HG03139 (cell line): Measurements from ENCODE around the gene ZGPAT.
"Not testable (repeated sequence)": the region's sequence is repeated elsewhere in the genome, so short reads cannot be mapped to it uniquely, and the experiment has no call there.

Experiments
- ATAC-seq: cut with Tn5 transposase; IDR thresholded peaks from one replicate; pipeline ENCODE4 v1.9.1; 2021; ENCODE audit not compliant: unreplicated experiment

Gene ZGPAT

GRCh38 chr20:63707558-63708300, at the start of gene ZGPAT, which contains the start of gene ARFRP1:
Gene ZGPAT (plus strand): TSS chr20:63708039. CDS start chr20:63708581, 542 bp downstream.
Gene ARFRP1 (minus strand): TSS chr20:63707976. CDS start chr20:63707091, 885 bp downstream.
- peak; percentile 64 for ATAC-seq

GRCh38 chr20:63658749-63659187, 49.1 kb upstream of the ZGPAT start:
- ATAC-seq, result peak; percentile 16

- ATAC-seq, result no peak
Measured at GRCh38 chr20:63659370-63659769, 48.5 kb upstream of the ZGPAT start.

- not testable (repeated sequence) for ATAC-seq
Measured at GRCh38 chr20:63660174-63660573, 47.7 kb upstream of the ZGPAT start.

- ATAC-seq, result no peak
Measured at GRCh38 chr20:63660622-63661021, 47.2 kb upstream of the ZGPAT start.

- no peak for ATAC-seq
Measured at GRCh38 chr20:63661108-63661507, 46.7 kb upstream of the ZGPAT start.

- ATAC-seq, result no peak
Measured at GRCh38 chr20:63661959-63662812, 45.7 kb upstream of the ZGPAT start.

GRCh38 chr20:63662813-63663189, 45.0 kb upstream of the ZGPAT start:
- no peak for ATAC-seq

GRCh38 chr20:63663332-63664066, 44.3 kb upstream of the ZGPAT start:
- ATAC-seq, result no peak

- ATAC-seq, result no peak
Measured at GRCh38 chr20:63664143-63664851, 43.5 kb upstream of the ZGPAT start.

GRCh38 chr20:63664861-63665594, 42.8 kb upstream of the ZGPAT start:
- ATAC-seq, result no peak

GRCh38 chr20:63665708-63666107, 42.1 kb upstream of the ZGPAT start:
- ATAC-seq, result no peak

- ATAC-seq, result no peak
Measured at GRCh38 chr20:63667858-63668257, 40.0 kb upstream of the ZGPAT start.

GRCh38 chr20:63668351-63668750, 39.5 kb upstream of the ZGPAT start:
- ATAC-seq, result no peak

GRCh38 chr20:63671695-63672094, 36.1 kb upstream of the ZGPAT start:
- ATAC-seq, result not testable (repeated sequence)

GRCh38 chr20:63672666-63673065, 35.2 kb upstream of the ZGPAT start:
- no peak for ATAC-seq

GRCh38 chr20:63673951-63674350, 33.9 kb upstream of the ZGPAT start:
- no peak for ATAC-seq

GRCh38 chr20:63675681-63676368, 32.0 kb upstream of the ZGPAT start:
- ATAC-seq, result no peak

GRCh38 chr20:63678071-63678470, 29.8 kb upstream of the ZGPAT start:
- ATAC-seq, result no peak
